ENCODE data around the gene ST3GAL3. TPM values are rescaled to one million over a fixed set of nuclear protein-coding genes. Genes with fewer than 3 reads are reported as not detected.
"Not testable (repeated sequence)": the region's sequence is repeated elsewhere in the genome, so short reads cannot be mapped to it uniquely, and the experiment has no call there.

ST3GAL3 gene
- total RNA-seq, 1 donor: 10.8 TPM

DNA sequence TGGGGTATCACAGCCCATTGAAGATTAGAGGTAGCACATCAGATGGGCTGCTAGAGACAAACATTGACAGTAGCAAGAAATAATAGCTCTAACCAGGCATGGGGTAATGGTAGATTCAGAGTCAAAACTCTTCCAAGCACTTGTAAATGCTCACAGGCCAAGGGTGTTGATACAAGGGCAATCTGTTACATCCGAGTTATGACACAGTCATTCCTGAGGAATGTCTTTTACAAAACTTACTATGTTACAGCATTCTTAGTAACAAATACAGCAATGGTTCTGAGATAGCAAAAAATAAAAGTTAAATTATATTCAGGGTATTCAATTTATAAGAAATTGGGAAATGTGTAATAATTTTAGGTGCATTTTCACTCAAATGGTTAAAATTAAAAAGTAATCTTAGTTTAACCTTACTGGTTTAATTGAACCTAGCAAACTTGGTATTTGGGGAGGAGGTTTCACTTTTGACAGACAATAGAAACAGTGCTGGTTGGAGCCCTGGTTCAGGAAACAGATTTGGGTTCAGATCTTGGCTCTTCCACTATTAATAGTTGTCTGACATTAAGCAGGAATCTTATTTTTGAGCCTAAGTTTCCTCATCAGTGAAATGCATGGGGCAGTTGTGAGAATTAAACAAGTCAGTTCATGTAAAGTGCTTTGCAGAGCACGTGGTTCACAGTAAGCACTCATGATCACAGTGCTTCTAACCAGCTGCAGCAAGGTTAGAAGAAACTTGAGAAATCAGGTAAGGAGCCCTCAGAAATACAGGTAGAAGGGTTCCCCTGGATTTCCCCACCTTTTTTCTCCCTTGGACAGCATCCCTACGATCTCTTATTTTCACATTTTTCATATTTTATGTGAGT is 4.4 kb downstream of the ST3GAL3 start:
- Histone ChIP-seq H3K4me1 (ENCODE audit: insufficient read depth, low read length) (peaks cover 15% of the 10 kb centered on the region), H3K27me3 (ENCODE audit: insufficient read depth, low read length) (no peaks in the 10 kb centered on the region), H3K4me3 (ENCODE audit: low read length) (no peak overlapping the region), H3K9me3 (ENCODE audit: low read depth, low read length) (no peaks in the 10 kb centered on the region)

DNA sequence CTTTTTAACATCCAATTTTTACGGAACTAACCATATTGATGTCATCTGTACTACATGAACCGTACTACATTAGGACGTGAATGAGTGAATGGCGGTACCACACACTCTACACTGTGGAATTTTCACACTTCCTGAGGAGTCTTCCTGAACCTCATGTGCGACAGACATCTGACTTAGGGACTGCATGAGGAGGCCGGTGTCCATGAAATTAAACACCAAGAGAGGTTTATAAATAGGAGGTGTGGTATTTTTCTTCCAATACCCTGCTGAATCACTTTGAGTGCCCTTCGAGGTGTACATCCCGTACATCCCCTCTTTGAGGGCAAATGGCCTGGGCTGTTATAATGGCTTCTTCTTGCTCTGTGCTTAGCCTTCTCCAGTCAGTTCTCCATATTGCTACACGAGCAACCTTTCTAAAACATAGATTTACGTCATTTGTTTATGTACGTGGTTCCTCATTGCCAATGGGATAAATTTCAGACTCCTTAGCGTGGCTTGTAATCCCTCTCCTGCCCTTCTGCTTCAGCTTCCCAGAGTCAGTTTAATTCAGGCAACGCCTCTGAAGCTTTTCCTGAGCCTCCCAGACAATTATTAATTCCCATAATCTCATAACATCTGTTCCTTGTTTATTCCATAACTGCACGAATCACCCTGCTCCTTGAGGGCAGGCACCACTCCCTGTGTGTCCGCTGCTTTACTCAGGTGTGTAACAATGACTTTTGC is 9.4 kb downstream of the ST3GAL3 start:
- Histone ChIP-seq H3K4me1 (ENCODE audit: insufficient read depth, low read length) (no peaks in the 10 kb centered on the region), H3K27me3 (ENCODE audit: insufficient read depth, low read length) (no peaks in the 10 kb centered on the region), H3K4me3 (ENCODE audit: low read length) (no peak overlapping the region), H3K9me3 (ENCODE audit: low read depth, low read length) (no peaks in the 10 kb centered on the region)

DNA sequence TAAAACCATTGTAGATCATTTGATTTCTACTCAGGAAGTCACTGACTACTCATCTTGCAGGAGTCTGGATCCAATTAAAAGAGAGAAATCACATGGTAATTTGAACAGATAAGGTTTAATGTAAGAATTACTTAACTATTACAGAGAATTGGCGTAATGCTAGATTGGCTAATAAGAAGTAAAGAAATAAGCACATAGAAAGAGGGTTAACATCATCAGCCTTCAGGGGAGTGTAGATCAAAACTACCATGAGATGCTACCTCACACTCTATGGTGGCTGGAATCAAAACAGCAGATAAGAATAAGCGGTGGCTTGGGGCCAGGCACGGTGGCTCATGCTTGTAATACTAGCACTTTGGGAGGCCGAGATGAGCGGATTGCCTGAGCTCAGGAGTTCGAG is 11.7 kb downstream of the ST3GAL3 start:
- no peaks in the 10 kb centered on the region for H3K4me1 ChIP-seq (ENCODE audit: insufficient read depth, low read length)
- no peak overlapping the region for H3K4me3 ChIP-seq (ENCODE audit: low read length)
- H3K27me3 ChIP-seq (ENCODE audit: insufficient read depth, low read length): no peaks in the 10 kb centered on the region
- no peaks in the 10 kb centered on the region for H3K9me3 ChIP-seq (ENCODE audit: low read depth, low read length)

DNA sequence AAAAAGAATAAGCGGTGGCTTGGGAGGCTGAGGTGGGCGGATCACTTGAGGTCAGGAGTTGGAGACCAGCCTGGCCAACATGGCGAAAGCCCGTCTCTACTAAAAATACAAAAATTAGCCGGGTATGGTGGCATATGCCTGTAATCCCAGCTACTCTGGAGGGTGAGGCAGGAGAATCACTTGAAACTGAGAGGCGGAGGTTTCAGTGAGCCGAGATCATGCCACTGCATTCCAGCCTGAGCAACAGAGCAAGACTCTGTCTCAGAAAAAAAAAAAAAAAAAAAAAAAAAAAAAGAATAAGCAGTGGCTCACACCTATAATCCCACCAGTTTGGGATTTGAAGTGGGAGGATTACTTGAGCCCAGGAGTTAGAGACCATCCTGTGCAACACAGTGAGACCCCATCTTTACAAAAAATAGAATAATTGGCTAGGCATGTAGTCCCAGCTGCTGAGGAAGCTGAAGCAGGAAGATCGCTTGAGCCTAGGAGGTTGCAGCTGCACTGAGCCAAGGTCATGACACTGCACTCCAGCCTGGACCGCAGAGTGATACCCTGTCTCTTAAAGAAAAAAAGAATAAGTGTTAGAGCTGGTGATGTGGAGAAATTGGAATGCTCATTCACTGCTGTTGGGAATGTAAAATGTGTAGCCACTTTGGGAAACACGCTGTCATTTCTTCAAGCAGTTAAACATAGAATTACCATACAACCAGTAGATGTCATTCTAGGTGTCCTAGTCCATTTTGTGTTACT is 12.5 kb downstream of the ST3GAL3 start:
- H3K9me3 ChIP-seq (ENCODE audit: low read depth, low read length); H3K4me3 ChIP-seq (ENCODE audit: low read length); H3K27me3 ChIP-seq (ENCODE audit: insufficient read depth, low read length); H3K4me1 ChIP-seq (ENCODE audit: insufficient read depth, low read length): not testable (repeated sequence)

DNA sequence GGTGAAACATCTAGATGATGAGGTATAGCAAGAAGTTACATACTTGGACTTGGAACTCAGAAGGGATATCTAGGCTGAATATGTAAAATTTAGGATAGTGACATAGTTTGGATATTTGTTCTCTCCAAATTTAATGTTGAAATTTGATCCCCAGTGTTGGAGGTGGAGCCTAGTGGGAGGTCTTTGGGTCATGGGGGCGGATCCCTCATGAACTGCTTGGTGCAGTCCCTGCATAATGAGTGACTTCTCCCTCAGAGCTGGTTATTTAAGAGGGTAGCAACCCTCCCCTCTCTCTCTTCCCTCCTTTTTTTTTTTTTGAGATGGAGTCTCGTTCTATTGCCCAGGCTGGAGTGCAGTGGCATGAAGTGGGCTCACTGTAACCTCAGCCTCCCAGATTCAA is 15.5 kb downstream of the ST3GAL3 start:
- Histone ChIP-seq H3K27me3 (ENCODE audit: insufficient read depth, low read length) (no peaks in the 10 kb centered on the region), H3K4me3 (ENCODE audit: low read length) (no peak overlapping the region), H3K9me3 (ENCODE audit: low read depth, low read length) (no peaks in the 10 kb centered on the region), H3K4me1 (ENCODE audit: insufficient read depth, low read length) (no peaks in the 10 kb centered on the region)

DNA sequence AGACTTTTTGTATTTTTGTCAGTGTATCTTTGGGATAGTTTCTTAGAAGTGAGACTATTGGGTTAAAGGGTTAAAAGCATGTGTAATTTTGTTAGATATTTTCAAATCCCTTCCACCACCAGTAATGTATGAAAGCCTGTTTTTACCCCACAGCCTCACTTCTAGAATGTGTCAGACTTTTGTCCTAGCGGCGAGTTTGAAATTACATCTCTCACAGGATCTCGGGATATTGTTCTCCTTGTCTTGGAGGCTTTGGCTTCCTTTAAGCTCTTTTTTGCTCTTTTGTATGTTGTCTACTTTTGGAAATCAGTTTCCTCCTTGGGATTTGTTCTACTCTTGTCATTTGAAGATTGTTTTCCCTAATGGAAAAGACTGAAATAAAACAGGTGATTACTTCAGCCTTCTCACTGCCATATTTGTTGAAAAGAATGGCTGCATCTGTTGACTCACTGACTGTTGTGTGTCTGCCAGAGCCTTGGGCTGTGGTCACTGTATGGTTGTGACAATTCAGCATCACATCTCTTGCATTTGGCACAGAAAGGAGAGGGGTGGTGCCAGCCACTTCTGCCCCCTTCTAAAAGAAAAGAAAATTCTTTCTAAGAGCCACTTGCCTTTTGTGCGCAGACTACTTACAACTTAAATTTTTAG is 22.6 kb downstream of the ST3GAL3 start:
- no peaks in the 10 kb centered on the region for H3K9me3 ChIP-seq (ENCODE audit: low read depth, low read length)

DNA sequence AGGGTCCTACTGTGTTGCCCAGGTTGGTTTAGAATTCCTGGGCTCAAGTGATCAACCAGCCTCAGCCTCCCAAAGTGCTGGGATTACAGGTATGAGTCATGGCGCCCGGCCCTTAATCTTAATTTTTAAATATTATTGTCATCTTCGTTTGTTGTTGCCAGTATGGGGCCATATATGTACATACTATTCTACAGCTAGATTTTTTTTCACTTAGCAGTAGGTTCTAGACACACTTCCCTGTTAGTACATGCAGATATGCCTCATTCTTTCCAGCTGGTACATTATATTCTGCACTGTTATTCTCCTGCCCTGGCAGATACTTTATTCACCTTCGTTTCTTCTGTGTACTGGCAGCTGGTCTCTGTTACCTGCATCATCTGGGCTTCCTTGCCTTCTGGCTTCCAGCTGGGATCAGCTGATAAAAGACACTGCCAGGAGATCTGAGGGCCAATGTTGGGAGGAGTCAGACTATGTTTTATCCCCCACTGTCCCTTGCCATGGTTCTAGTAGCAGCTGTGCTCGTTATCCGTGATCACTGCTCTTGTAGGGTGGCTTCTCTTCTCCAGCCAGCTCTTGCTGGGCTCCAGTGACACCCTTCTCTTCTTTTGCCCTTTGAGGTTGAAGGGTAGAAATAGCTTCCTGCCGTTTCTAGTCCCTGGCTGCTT is 24.7 kb downstream of the ST3GAL3 start:
- H3K27me3 ChIP-seq (ENCODE audit: insufficient read depth, low read length): no peaks in the 10 kb centered on the region
- no peak overlapping the region for H3K4me3 ChIP-seq (ENCODE audit: low read length)
- H3K9me3 ChIP-seq (ENCODE audit: low read depth, low read length): no peaks in the 10 kb centered on the region
- H3K4me1 ChIP-seq (ENCODE audit: insufficient read depth, low read length): no peaks in the 10 kb centered on the region

More for the DNA sequence above, 22.6 kb downstream of the ST3GAL3 start:
- Histone ChIP-seq H3K4me1 (ENCODE audit: insufficient read depth, low read length) (no peaks in the 10 kb centered on the region), H3K27me3 (ENCODE audit: insufficient read depth, low read length) (no peaks in the 10 kb centered on the region), H3K4me3 (ENCODE audit: low read length) (no peak overlapping the region)

DNA sequence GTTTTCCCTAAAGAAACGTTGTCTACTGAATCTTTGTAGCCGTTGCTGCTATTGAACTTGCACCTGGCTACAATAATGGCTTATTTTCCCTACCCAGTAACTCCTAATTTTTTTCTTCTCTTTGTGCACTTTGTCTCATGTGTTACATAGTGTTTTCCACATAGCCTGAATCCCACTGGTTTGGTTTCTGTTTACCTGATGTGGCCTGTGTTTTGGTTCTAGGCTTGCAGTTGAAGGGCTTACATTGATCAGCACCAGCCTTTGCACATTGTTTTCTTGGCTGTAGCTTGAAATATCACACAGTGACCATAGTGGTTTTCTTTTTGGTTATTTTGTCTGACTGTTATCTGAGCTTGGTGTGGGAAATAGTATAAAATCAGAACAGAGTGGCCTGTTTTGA is 29.5 kb downstream of the ST3GAL3 start:
- H3K27me3 ChIP-seq (ENCODE audit: insufficient read depth, low read length): no peaks in the 10 kb centered on the region
- H3K4me1 ChIP-seq (ENCODE audit: insufficient read depth, low read length): no peaks in the 10 kb centered on the region
- no peak overlapping the region for H3K4me3 ChIP-seq (ENCODE audit: low read length)
- no peaks in the 10 kb centered on the region for H3K9me3 ChIP-seq (ENCODE audit: low read depth, low read length)

DNA sequence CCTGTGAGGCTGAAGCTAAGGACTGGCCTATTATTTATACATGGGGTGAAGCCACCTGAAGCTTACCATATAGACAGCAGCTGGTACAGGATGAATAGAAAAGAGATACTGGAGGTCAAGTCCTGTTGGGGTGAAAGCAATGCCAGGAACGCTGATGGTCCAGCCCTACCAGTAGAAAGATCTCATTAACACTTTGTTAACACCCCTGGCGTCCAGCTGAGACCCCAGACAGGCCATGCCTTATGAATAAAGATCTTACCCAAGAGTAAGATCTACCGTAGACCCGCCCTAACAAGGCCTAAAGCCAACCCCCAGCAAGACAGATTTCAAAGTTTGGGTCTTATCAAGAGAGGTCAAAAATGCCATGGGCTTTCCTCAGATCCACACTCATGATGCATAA is 34.7 kb downstream of the ST3GAL3 start:
- H3K27me3 ChIP-seq (ENCODE audit: insufficient read depth, low read length): no peaks in the 10 kb centered on the region
- no peaks in the 10 kb centered on the region for H3K9me3 ChIP-seq (ENCODE audit: low read depth, low read length)
- H3K4me1 ChIP-seq (ENCODE audit: insufficient read depth, low read length): no peaks in the 10 kb centered on the region
- H3K4me3 ChIP-seq (ENCODE audit: low read length): no peak overlapping the region

DNA sequence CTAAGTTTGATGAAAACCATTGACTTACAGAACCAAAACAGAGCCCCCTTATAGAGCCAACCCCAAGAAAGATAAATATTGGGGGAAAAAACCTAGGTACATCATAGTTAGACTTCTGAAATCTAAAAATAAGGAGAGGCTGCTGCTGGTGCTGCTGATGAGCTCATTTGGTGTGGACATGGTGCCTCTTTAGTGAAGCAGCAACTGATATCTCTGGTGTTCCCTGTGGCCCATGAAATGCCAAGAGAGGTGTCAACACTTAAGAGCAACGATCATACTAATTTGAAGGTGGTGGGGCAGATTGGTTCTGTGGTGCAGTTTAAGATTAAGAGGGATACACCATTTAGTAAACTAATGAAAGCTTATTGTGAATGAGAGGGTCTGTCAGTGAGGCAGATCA is 35.9 kb downstream of the ST3GAL3 start:
- H3K27me3 ChIP-seq (ENCODE audit: insufficient read depth, low read length): no peaks in the 10 kb centered on the region
- H3K9me3 ChIP-seq (ENCODE audit: low read depth, low read length): no peaks in the 10 kb centered on the region
- no peaks in the 10 kb centered on the region for H3K4me1 ChIP-seq (ENCODE audit: insufficient read depth, low read length)
- no peak overlapping the region for H3K4me3 ChIP-seq (ENCODE audit: low read length)

DNA sequence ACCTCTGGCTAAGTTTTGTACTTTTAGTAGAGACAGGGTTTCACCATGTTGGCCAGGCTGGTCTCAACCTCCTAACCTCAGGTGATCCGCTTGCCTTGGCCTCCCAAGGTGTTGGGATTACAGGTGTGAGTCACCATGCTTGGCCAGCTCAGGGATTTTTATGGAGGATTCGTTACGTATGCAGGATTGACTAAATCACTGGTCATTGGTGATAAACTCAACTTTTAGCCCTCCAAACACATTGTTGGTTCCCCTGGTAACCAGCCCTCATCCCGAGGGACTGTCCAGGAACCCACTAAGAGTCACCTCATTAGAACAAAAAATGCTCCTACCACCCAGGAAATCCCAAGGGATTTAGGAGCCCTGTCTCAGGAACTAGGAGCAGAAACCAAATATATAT is 40.4 kb downstream of the ST3GAL3 start:
- Histone ChIP-seq H3K4me3 (ENCODE audit: low read length) (no peak overlapping the region), H3K27me3 (ENCODE audit: insufficient read depth, low read length) (no peaks in the 10 kb centered on the region), H3K9me3 (ENCODE audit: low read depth, low read length) (no peaks in the 10 kb centered on the region), H3K4me1 (ENCODE audit: insufficient read depth, low read length) (no peaks in the 10 kb centered on the region)

DNA sequence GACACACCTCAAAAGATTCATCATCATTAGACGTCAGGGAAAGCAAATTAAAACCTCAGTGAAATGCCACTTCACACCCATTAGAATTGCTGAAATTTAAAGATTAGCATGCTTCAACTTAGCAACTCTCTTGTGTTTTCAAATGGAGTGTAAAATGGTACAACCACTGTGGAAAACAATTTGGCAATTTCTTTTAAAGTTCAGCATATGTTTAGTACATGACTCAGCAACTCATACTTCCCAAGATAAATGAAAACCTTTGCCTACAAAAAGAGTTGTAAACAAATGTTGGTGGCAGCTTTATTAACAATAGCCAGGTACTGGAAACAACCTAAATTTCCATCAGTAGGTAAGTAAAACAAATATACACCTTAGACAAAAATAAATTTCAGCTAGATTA is 42.7 kb downstream of the ST3GAL3 start:
- Histone ChIP-seq H3K4me3 (ENCODE audit: low read length) (no peak overlapping the region), H3K27me3 (ENCODE audit: insufficient read depth, low read length) (no peaks in the 10 kb centered on the region), H3K4me1 (ENCODE audit: insufficient read depth, low read length) (no peaks in the 10 kb centered on the region), H3K9me3 (ENCODE audit: low read depth, low read length) (no peaks in the 10 kb centered on the region)

DNA sequence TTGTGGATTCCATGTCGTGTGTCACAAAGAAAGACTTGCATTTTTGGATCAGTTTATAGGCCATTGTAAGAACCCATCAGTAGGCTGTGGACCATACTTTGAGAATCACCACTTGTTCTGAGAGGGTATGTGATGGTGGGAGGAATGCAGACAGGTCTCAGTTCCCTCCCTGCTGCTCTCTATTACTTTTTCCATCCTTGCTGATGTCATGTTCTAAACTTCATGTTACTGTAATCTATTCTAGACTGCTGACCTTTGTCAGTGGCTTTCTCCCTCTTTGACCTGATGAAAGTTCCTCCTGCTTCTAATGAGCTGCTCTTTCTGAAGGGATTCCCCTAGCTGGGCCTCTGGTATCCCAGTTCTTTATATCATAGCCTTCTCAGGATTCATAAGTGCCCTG is 46.1 kb downstream of the ST3GAL3 start:
- Histone ChIP-seq H3K9me3 (ENCODE audit: low read depth, low read length) (no peaks in the 10 kb centered on the region), H3K4me3 (ENCODE audit: low read length) (no peak overlapping the region), H3K4me1 (ENCODE audit: insufficient read depth, low read length) (no peaks in the 10 kb centered on the region), H3K27me3 (ENCODE audit: insufficient read depth, low read length) (no peaks in the 10 kb centered on the region)

DNA sequence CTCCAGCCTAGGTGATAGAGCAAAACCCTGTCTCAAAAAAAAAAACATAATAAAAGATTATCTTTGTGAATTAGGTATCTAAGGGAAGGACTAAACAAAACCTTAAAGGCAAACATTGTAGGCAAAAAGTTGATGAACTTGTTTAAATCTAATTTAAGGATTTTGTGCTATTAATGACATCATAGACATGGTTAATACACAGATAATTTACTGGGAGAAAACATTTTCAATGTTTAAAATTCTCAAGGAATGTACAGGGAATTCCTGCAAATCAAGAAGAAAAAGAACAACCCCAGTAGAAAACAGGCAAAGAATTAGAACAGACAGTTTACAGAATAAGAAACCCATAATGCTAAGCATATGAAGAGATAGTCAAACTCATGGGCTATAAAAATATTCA is 47.6 kb downstream of the ST3GAL3 start:
- Histone ChIP-seq H3K27me3 (ENCODE audit: insufficient read depth, low read length) (no peaks in the 10 kb centered on the region), H3K4me3 (ENCODE audit: low read length) (no peak overlapping the region), H3K9me3 (ENCODE audit: low read depth, low read length) (no peaks in the 10 kb centered on the region), H3K4me1 (ENCODE audit: insufficient read depth, low read length) (no peaks in the 10 kb centered on the region)

All from mononuclear cell (primary cell).